ENCODE results near the gene OXER1. TPM values are rescaled to one million over a fixed set of nuclear protein-coding genes. Genes with fewer than 3 reads are reported as not detected.

OXER1 gene
- total RNA-seq, 2 experiments from 2014 or later = 0.16 TPM; not detected in 1

DNA sequence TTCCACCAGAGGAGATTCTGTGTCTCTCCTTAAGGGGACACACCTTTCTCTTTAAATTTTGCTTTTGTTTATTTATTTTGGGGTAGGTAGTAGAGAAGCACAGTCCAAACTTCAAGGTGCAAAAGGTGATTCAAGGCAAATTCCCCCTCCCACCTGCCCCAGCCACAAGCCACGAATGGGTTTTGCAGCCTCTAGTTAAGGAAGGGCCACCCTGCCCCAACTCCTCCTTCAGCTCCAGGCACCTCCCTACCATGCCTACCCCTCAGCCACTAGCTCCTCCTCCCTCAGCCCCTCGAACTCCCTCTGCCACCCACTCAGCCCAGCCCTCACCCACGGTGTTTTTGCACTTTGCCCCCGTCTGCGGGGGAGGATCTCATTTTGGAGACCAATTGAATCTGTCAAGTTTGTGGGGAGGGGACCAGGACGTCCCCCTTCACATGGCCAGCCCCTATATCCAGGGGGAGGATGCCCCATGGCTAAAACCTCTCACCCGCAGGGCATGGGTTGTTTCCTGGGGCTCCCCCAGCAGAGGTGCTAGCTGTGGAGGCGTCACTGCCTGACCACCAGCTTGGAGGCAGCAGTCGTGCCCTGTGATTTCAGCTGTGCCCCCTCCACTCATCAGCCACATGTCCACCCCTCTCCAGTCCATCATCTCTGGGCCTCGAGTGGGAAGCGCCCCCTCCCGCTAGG lies 24.0 kb upstream of the OXER1 start:
- Mint-ChIP-seq H3K36me3 (peaks cover 3% of the 10 kb centered on the region), H3K27ac (no peak overlapping the region), H3K4me3 (no peak overlapping the region), H3K9me3 (no peaks in the 10 kb centered on the region), H3K27me3 (peaks cover 33% of the 10 kb centered on the region), H3K4me1 (peaks cover 14% of the 10 kb centered on the region)
- no peak for DNase-seq

DNA sequence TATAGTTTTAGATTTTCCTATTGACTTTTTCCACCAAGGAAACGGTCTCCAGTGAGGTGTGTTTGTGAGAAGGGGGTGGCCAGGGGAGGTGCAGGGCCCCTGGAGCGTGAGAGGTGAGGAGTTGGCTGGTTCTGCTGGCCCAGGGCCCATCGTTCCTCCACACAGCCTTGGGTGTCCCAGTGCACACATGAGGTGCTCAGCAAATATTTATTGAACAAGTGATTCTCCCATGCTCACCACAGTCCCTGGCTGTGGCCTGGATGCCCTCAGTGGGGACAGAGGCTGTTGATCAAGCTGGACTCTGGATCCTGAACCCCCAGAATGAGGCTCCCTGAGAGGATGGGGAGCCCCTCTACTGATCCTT lies 23.5 kb upstream of the OXER1 start:
- no peak for DNase-seq

GRCh38 chr2:42786561-42787345 lies 22.8 kb upstream of the OXER1 start:
- H3K36me3 Mint-ChIP-seq = peaks cover 6% of the 10 kb centered on the region
- DNase-seq = no peak
- H3K27ac Mint-ChIP-seq = no peak overlapping the region
- no peak overlapping the region for H3K4me3 Mint-ChIP-seq
- H3K27me3 Mint-ChIP-seq = peaks cover 28% of the 10 kb centered on the region
- no peaks in the 10 kb centered on the region for H3K9me3 Mint-ChIP-seq
- peaks cover 10% of the 10 kb centered on the region for H3K4me1 Mint-ChIP-seq

More for the DNA sequence above, 23.5 kb upstream of the OXER1 start:
- Mint-ChIP-seq H3K9me3 (no peaks in the 10 kb centered on the region), H3K27me3 (peaks cover 33% of the 10 kb centered on the region), H3K27ac (no peak overlapping the region), H3K36me3 (peaks cover 3% of the 10 kb centered on the region), H3K4me1 (peaks cover 14% of the 10 kb centered on the region), H3K4me3 (no peak overlapping the region)

GRCh38 chr2:42784204-42784880 lies 20.4 kb upstream of the OXER1 start:
- Mint-ChIP-seq H3K36me3 (peaks cover 5% of the 10 kb centered on the region), H3K4me3 (no peak overlapping the region), H3K4me1 (peaks cover 6% of the 10 kb centered on the region), H3K9me3 (no peaks in the 10 kb centered on the region), H3K27me3 (peaks cover 8% of the 10 kb centered on the region), H3K27ac (no peak overlapping the region)
- DNase-seq = no peak

- peaks cover 6% of the 10 kb centered on the region for H3K4me1 Mint-ChIP-seq
- DNase-seq = no peak
- no peak overlapping the region for H3K4me3 Mint-ChIP-seq
- peaks cover 3% of the 10 kb centered on the region for H3K27me3 Mint-ChIP-seq
- H3K27ac Mint-ChIP-seq = no peak overlapping the region
- H3K36me3 Mint-ChIP-seq = peaks cover 5% of the 10 kb centered on the region
- H3K9me3 Mint-ChIP-seq = no peaks in the 10 kb centered on the region
Observed at GRCh38 chr2:42783511-42783910, 19.6 kb upstream of the OXER1 start.

- Mint-ChIP-seq H3K4me3 (no peak overlapping the region), H3K9me3 (peaks cover 5% of the 10 kb centered on the region), H3K36me3 (peaks cover 9% of the 10 kb centered on the region), H3K4me1 (peaks cover 2% of the 10 kb centered on the region), H3K27ac (no peak overlapping the region), H3K27me3 (no peaks in the 10 kb centered on the region)
- DNase-seq = no peak
Observed at GRCh38 chr2:42781181-42781580, 17.2 kb upstream of the OXER1 start.

DNA sequence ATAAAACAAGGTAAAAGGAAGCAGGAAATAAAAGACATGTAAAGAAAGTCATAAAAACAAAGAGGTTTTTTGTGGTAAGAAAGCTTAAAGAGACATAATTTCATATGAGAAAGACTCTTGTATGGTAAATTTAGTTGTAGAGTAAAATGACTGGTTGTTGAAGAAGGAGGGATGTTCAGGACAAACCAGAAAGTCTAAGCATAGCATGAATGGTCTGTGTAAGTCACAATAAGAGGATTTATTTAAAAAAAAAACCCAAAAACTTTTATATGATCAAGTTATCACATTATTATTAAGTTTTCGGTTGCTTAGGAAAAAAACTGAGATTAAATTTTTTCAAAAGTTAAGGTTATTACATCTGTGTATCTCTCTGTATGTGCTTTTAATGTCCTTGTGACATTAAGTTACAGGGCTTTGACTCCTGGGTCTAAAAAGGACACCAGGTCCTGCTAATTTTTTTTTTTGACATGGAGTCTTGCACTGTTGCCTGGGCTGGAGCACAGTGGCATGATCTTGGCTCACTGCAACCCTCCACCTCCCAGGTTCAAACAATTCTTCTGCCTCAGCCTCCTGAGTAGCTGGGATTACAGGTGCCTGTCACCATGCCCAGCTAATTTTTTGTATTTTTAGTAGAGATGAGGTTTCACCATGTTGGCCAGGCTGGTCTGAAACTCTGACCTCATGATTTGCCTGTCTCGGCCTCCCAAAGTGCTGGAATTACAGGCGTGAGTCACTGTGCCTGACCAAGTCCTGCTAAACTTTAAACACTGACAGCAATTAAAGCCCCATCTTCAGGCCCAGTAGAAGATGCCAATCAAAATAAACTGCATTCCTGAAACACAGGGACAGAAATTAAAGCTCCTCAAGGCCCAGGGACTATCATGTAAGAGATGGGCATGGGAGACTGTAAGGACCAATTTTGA lies 14.2 kb upstream of the OXER1 start:
- Mint-ChIP-seq H3K27ac (no peak overlapping the region), H3K27me3 (no peaks in the 10 kb centered on the region), H3K4me3 (no peak overlapping the region), H3K4me1 (peaks cover 14% of the 10 kb centered on the region), H3K36me3 (peaks cover 9% of the 10 kb centered on the region), H3K9me3 (peaks cover 5% of the 10 kb centered on the region)
- DNase-seq = no peak

GRCh38 chr2:42775810-42776209 lies 11.9 kb upstream of the OXER1 start:
- Mint-ChIP-seq H3K9me3 (peaks cover 5% of the 10 kb centered on the region), H3K36me3 (peaks cover 6% of the 10 kb centered on the region), H3K4me1 (peaks cover 14% of the 10 kb centered on the region), H3K27ac (no peak overlapping the region), H3K4me3 (no peak overlapping the region), H3K27me3 (no peaks in the 10 kb centered on the region)
- DNase-seq = no peak

DNA sequence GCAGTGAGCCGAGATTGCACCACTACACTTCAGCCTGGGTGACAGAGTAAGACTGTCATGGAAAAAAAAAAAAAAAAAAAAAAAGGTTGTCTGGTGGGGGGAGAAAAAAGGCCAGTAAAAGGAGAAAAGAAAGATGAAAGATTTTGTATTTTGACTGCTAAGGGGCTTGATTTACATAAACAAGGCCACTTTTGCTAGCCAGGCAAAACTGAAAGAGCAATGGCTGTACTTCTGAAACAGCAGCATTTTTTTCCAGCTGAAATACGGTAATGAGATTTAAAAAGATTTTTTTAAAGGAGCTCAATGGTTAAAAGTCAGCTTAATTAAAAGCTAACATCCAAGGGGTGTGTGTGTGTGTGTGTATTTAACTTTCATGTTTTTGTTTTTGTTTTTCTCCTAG lies 11.3 kb upstream of the OXER1 start:
- Mint-ChIP-seq H3K4me1 (peaks cover 14% of the 10 kb centered on the region), H3K36me3 (peaks cover 4% of the 10 kb centered on the region), H3K9me3 (peaks cover 5% of the 10 kb centered on the region), H3K27ac (peak overlapping the region; percentile 38), H3K27me3 (no peaks in the 10 kb centered on the region), H3K4me3 (no peak overlapping the region)
- DNase-seq = no peak

GRCh38 chr2:42771546-42772153 lies 7.7 kb upstream of the OXER1 start:
- DNase-seq = no peak
- H3K4me1 Mint-ChIP-seq = peaks cover 14% of the 10 kb centered on the region

DNA sequence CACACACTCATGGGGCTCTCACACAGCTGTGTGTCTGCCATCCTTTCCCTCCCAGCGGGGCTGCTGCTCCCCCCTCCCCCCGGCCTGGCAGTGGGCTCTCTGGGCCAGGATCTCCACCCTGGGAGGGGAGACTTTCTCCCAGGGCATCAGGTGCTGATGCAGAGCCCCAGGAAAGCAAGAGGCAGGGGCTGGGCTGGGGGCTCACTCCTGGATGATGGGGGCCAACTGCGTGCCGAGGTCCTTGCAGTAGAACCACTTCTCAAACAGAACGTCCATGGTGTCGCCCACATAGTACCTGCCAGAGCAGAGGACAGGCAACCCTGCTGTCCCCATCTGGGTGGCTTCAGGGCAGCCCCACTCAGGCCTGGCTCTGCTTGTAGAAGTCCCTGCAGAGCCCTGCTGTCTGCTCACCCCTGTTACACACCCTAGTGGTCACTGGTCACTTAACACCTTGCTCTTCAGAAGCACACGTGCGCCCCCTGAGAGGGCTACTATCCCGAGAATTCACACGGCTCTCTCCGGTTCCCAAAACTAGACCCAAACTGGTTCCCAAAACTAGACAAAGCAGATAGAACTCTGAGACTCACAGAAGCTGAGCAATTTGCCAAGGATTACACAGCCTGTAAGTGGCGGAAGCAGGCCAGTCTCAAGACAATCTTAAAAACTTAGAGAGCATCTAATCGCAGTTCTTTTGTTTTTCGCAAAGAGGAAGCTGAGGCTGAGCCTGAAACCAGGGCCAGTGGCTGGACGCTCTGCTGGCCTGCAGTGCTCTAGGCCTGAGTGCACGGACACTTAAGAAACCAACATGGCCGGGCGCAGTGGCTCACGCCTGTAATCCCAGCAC lies 6.6 kb upstream of the OXER1 start:
- Mint-ChIP-seq H3K9me3 (no peaks in the 10 kb centered on the region), H3K4me3 (no peak overlapping the region), H3K27ac (no peak overlapping the region), H3K36me3 (no peaks in the 10 kb centered on the region), H3K4me1 (peaks cover 7% of the 10 kb centered on the region), H3K27me3 (no peaks in the 10 kb centered on the region)
- no peak for DNase-seq

More at GRCh38 chr2:42771546-42772153, 7.7 kb upstream of the OXER1 start:
- Mint-ChIP-seq H3K36me3 (peaks cover 2% of the 10 kb centered on the region), H3K27ac (no peak overlapping the region), H3K9me3 (peaks cover 2% of the 10 kb centered on the region), H3K27me3 (no peaks in the 10 kb centered on the region), H3K4me3 (no peak overlapping the region)

- H3K4me1 Mint-ChIP-seq = no peaks in the 10 kb centered on the region
- H3K27me3 Mint-ChIP-seq = no peaks in the 10 kb centered on the region
- no peak overlapping the region for H3K27ac Mint-ChIP-seq
Observed at GRCh38 chr2:42769583-42770287, 5.8 kb upstream of the OXER1 start.

DNA sequence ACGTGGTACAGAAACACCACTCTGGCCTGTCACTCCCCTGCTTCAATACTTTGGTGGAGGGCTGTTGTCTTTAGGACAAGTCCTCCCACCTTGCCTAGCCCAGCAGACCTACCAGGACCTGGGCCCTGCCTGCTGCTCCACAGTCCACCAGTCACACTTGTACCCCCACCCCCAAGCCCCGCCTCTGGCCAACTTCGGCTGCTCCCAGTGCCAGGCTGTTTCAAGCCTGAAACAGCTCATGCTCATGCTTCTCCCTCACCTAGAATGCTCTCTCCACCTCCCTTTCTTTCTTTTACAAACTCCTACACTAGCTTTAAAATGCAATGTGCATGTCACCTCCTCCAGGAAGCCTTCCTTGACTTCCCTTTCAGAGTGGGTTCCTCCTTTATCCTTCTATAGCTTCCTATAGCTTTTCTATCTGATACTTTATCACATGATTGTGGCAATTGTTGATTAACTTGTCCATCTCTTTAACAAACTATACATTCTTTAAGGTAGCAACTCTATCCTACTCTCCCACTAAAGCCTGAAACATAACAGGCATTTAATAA lies 4.8 kb upstream of the OXER1 start:
- no peaks in the 10 kb centered on the region for H3K4me1 Mint-ChIP-seq
- no peaks in the 10 kb centered on the region for H3K9me3 Mint-ChIP-seq
- no peaks in the 10 kb centered on the region for H3K36me3 Mint-ChIP-seq
- H3K27ac Mint-ChIP-seq = no peak overlapping the region
- no peak overlapping the region for H3K4me3 Mint-ChIP-seq
- no peak for DNase-seq
- no peaks in the 10 kb centered on the region for H3K27me3 Mint-ChIP-seq

More at GRCh38 chr2:42769583-42770287, 5.8 kb upstream of the OXER1 start:
- H3K9me3 Mint-ChIP-seq = no peaks in the 10 kb centered on the region
- H3K4me3 Mint-ChIP-seq = no peak overlapping the region
- no peaks in the 10 kb centered on the region for H3K36me3 Mint-ChIP-seq
- no peak for DNase-seq

Measured in activated naive CD8-positive, alpha-beta T cell treated with anti-CD3 and anti-CD28 coated beads for 36 hours (primary cell).